Measurements from ENCODE around the gene FBXO47. TPM values are rescaled to one million over a fixed set of nuclear protein-coding genes. Genes with fewer than 3 reads are reported as not detected.
A peak's percentile ranks its signal among the peaks of the same experiment; 100 is the strongest.

The FBXO47 gene
- polyA plus RNA-seq, 3 donors = not detected

- Mint-ChIP-seq H3K36me3 (peaks cover 69 to 92% of the 10 kb centered on the region in 2 donors), H3K4me3 (no peak overlapping the region), H3K27ac (peak overlapping the region in 4 of 7 donors; percentile 9 to 78 (median 46)), H3K9me3 (no peaks in the 10 kb centered on the region), H3K27me3 (ENCODE audit: low read depth in 3 of 3) (peaks cover 0 to 4% (median 0%) of the 10 kb centered on the region in 3 donors), H3K4me1 (peaks cover 24% of the 10 kb centered on the region)
- intact Hi-C loops (cut with micrococcal nuclease) = no loop called here
- no peak overlapping the region for H2AFZ ChIP-seq (ENCODE audit: insufficient read depth, low read depth, low read length, poor library complexity, severe bottlenecking)
- no peak overlapping the region for H3K4me2 ChIP-seq (replicated peaks; ENCODE audit: extremely low read depth, low read length, poor library complexity, severe bottlenecking)
- H3K27ac ChIP-seq (ENCODE audit: low read depth in 1 of 2, low read length in 2 of 2) = peak overlapping the region in 1 of 2 donors; percentile 45
- no peaks in the 10 kb centered on the region for H3K9me3 ChIP-seq (replicated peaks in 1 of 2; ENCODE audit: control insufficient read depth in 1 of 2, insufficient read depth in 1 of 2, low read length in 2 of 2)
- peaks cover 7 to 11% of the 10 kb centered on the region in 2 donors for H3K4me1 ChIP-seq (ENCODE audit: control insufficient read depth in 1 of 2, insufficient read depth in 2 of 2, low read length in 2 of 2)
- H3K79me2 ChIP-seq (ENCODE audit: insufficient read depth, low read length) = peaks cover 7% of the 10 kb centered on the region
- WGBS (ENCODE audit: insufficient coverage) = 83% methylated on average over 1 of the region's 3 CpGs
- peaks cover 97% of the 10 kb centered on the region for H4K20me1 ChIP-seq (ENCODE audit: insufficient read depth, low read length)
- H3K27me3 ChIP-seq (ENCODE audit: control insufficient read depth in 2 of 2, insufficient read depth in 2 of 2, low read length in 2 of 2) = no peaks in the 10 kb centered on the region
- no peak for TF ChIP-seq CTCF (IDR thresholded peaks at IDR 0.05)
- DNase-seq = no peak
- peaks cover 81 to 91% of the 10 kb centered on the region in 2 donors for H3K36me3 ChIP-seq (replicated peaks in 1 of 2; ENCODE audit: control insufficient read depth in 1 of 2, insufficient read depth in 2 of 2, low read length in 2 of 2)
- H3K4me3 ChIP-seq (replicated peaks in 1 of 3; ENCODE audit: low read depth in 2 of 3, low read length in 3 of 3) = no peak overlapping the region
- H3K9ac ChIP-seq (ENCODE audit: insufficient read depth, low read length, poor library complexity, severe bottlenecking) = no peak overlapping the region
Observed at GRCh38 chr17:38917259-38917658, 49.9 kb downstream of the FBXO47 start.

DNA sequence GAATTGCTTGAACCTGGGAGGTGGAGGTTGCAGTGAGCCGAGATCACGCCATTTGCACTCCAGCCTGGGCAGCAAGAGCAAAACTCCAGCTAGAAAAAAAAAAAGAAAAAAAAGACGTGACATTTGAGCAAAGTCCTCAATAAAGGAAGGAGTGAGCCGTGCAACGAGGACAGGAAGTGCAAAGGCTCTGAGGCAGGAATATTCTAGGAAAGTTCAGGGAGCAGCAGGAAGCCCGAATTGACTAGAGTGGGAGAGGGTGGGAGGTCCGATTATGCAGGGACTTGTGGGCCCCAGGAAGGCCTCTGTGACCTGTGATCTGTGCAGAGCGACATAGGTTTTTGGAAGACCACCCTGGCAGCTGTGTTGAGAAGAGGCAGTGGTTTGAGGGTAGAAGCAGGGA, 50.4 kb downstream of the FBXO47 start:
- peaks cover 97% of the 10 kb centered on the region for H4K20me1 ChIP-seq (ENCODE audit: insufficient read depth, low read length)
- Mint-ChIP-seq H3K4me1 (peaks cover 20% of the 10 kb centered on the region), H3K27ac (peak overlapping the region in 5 of 7 donors; percentile 2 to 78 (median 32)), H3K27me3 (ENCODE audit: low read depth in 3 of 3) (peaks cover 0 to 4% (median 0%) of the 10 kb centered on the region in 3 donors), H3K36me3 (peaks cover 69 to 97% of the 10 kb centered on the region in 2 donors), H3K4me3 (no peak overlapping the region), H3K9me3 (no peaks in the 10 kb centered on the region)
- H3K27me3 ChIP-seq (ENCODE audit: control insufficient read depth in 2 of 2, insufficient read depth in 2 of 2, low read length in 2 of 2) = no peaks in the 10 kb centered on the region
- H3K9ac ChIP-seq (ENCODE audit: insufficient read depth, low read length, poor library complexity, severe bottlenecking) = no peak overlapping the region
- peaks cover 12% of the 10 kb centered on the region for H3K79me2 ChIP-seq (ENCODE audit: insufficient read depth, low read length)
- no peaks in the 10 kb centered on the region for H3K9me3 ChIP-seq (replicated peaks in 1 of 2; ENCODE audit: control insufficient read depth in 1 of 2, insufficient read depth in 1 of 2, low read length in 2 of 2)
- H3K36me3 ChIP-seq (replicated peaks in 1 of 2; ENCODE audit: control insufficient read depth in 1 of 2, insufficient read depth in 2 of 2, low read length in 2 of 2) = peaks cover 86 to 95% of the 10 kb centered on the region in 2 donors
- H3K4me3 ChIP-seq (replicated peaks in 1 of 3; ENCODE audit: low read depth in 2 of 3, low read length in 3 of 3) = no peak overlapping the region
- no peak overlapping the region for H2AFZ ChIP-seq (ENCODE audit: insufficient read depth, low read depth, low read length, poor library complexity, severe bottlenecking)
- intact Hi-C loops (cut with micrococcal nuclease) = no loop called here
- H3K4me2 ChIP-seq (replicated peaks; ENCODE audit: extremely low read depth, low read length, poor library complexity, severe bottlenecking) = no peak overlapping the region
- DNase-seq = no peak
- peak overlapping the region in 1 of 2 donors; percentile 45 for H3K27ac ChIP-seq (ENCODE audit: low read depth in 1 of 2, low read length in 2 of 2)
- WGBS (ENCODE audit: insufficient coverage) = 93% methylated on average over 8 of the region's 8 CpGs
- H3K4me1 ChIP-seq (ENCODE audit: control insufficient read depth in 1 of 2, insufficient read depth in 2 of 2, low read length in 2 of 2) = peaks cover 4 to 7% of the 10 kb centered on the region in 2 donors
- TF ChIP-seq CTCF (IDR thresholded peaks at IDR 0.05) = no peak

All from CD14-positive monocyte (primary cell).